HPDE6-E6E7 (cell line): ENCODE data around the gene HECTD2.
A peak's percentile ranks its signal among the peaks of the same experiment; 100 is the strongest.
"Not testable (repeated sequence)": the region's sequence is repeated elsewhere in the genome, so short reads cannot be mapped to it uniquely, and the experiment has no call there.

ENCODE experiments used
- DNase-seq: peaks from one replicate; pipeline ENCODE4 v3.0.0; 2011; ENCODE audit warnings: missing footprints; ENCODE audit errors: extremely low spot score

HECTD2 gene

DNA sequence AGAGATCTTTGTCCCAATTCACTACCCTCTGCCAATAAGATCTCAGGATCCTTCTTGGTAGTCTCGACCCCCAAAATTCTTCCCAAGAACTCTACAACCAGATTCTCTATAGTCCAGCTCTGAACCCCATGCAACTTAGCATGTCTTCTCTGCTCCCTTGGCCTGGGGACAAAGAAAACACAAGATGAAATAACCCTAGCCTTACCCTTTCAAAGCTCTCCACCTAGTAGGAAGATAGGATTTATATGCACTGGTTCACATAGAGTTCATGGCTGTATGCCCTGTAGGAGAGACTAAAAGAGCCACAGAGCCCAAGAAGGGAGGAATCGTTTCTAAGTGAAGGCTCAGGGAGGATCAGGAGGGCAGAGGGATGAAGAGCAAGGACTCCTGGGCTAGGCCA lies 126.6 kb downstream of the HECTD2 start:
- DNase-seq = no peak

DNA sequence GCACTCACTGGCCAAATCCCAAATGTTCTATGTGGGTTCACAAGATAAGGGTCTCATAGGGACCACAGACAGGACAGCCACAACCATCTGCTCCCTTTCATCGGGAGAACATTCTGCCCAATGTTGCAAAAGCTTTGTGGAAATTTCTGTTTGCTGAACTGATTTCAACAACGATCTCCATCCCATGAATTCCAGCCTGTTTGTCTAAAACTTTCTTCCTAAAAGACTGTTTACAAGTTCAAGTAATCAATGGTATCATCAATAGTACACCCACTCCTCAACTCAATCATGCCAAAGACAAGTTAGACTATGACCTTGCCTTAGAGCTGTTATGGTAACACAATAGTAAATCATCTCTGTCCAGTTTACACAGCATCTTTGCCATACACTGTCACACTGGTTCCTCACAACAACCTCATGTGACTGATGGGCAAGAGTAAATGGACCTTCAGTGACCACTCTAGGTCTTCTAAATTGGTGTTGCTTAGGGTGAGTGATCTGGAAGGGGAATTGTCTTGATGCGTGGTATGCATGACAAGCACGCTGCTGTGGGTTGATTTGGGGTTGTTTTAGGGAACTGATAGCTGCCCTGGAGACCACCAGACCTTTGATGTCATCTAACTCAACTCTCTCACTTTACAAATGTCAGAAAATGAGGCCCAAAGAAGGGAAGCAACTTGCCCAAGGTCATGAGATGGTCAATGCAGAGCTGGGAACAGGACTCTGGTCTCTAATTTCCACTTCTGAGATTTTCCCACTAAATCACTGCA lies 127.7 kb downstream of the HECTD2 start:
- DNase-seq = no peak

DNA sequence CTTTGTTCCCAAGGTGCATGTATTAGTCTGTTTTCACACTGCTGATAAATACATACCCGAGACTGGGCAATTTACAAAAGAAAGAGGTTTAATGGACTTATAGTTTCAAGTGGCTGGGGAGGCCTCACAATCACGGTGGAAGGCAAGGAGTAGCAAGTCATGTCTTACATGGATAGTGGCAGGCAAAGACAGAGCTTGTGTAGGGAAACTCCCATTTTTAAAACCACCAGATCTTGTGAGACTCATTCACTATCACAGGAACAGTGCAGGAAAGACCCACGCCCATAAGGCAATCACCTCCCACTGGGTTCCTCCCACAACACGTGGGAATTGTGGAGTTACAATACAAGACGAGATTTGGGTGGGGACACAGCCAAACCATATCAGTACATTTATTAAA lies 129.8 kb downstream of the HECTD2 start:
- no peak for DNase-seq

- DNase-seq = no peak
Measured at GRCh38 chr10:91540733-91541132, 130.6 kb downstream of the HECTD2 start.

DNA sequence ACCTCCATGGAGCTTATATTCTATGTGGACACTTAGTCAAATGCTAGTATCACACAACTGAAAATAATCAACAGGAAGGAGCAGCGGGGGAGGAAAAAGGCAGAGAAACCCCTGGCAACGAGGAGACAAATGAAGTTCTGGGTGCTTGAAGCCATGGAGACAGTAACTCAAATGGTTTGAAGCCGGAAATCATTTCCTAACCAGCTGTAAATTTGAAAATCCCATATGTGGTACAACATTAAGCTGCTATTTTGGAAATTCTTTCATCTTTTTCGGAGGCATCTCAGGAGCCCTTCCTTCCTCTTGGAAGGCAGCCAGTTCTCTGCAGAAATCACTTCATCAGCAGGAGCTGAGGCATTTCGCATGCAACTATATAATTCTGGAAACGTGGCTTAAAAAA lies 131.3 kb downstream of the HECTD2 start:
- no peak for DNase-seq

DNA sequence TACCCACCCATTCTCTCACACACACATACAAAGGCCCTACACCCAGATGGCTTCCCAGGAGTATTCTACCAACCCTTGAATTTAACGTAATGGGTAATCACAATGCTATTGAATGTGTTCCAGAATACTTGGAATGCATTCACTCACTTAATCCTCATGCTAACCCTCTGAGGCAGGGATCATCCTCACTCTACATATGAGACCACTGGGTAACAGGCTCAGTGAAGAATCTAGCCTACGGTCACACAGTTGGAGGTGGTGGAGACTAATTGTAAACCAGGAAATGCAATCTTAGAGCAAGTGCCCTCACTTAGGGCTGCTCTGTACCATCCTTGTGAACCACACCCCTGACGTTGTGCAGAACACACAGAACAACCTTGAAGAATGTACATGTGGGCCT lies 135.2 kb downstream of the HECTD2 start:
- DNase-seq = no peak

- no peak for DNase-seq
Measured at GRCh38 chr10:91545838-91546237, 135.7 kb downstream of the HECTD2 start.

- DNase-seq = no peak
Measured at GRCh38 chr10:91549262-91549661, 139.1 kb downstream of the HECTD2 start.

- DNase-seq = no peak
Measured at GRCh38 chr10:91550021-91550420, 139.9 kb downstream of the HECTD2 start.

GRCh38 chr10:91551856-91552255 lies 141.7 kb downstream of the HECTD2 start:
- DNase-seq = peak; percentile 26

- DNase-seq = no peak
Measured at GRCh38 chr10:91552274-91553095, 142.3 kb downstream of the HECTD2 start.

DNA sequence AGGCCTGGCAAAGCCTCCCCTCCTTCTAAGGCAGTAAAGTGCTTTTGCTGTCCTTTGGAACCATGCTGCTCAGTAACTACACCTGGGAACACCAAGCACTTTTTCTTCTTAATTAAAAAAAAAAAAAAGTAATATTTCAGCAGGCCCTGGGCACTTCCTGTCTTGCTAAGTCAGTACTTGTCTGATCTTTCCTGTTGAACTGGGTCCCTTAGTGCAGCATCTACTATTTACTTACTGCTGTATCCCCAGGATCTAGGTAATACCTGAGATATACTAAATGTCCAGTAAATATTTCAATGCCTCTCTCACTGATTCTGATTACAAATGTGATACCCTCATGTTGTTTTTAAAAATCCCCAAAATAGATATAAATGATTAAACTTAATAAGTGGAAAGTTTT lies 145.3 kb downstream of the HECTD2 start:
- peak; percentile 34 for DNase-seq

- DNase-seq = no peak
Measured at GRCh38 chr10:91556691-91557566, 146.8 kb downstream of the HECTD2 start.

DNA sequence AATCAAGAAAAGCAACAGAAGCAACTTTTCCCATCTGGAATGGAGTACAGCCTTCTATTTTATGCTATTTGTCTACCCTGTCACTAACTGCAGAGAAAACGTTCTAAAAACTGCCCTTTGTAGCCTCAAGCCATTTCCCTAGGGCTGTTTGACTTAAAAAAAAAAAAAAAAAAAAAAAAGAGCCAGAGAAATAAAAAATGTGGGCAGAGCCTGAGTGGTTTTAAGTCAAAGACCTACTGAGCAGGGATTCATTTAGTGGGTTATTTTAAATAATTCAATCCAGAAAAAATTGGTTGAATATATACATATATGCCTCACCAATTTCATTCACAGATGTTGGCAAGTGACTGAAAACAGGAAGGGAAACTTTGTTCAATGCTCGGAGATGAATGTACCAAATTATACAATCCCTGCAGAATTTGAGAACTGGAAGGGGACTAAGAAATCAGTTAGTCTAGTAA lies 147.5 kb downstream of the HECTD2 start:
- no peak for DNase-seq

DNA sequence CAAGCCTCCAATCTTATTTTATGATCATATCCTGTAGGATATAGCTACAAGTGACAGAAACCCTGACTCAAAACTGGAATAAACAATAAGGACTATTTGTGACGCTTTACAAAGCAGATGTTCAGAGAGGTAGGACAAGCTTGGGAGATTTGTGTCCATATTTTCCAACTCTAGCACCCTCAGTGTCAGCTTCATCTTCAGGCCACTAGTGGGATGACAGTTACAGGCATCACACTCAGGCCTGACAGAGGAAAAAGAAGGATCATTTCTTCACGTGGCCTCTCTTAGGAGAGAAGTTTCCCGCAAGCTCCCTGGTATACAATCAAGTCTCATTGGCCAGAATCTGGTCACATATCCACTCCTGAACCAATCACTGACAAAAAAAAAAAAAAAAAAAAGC lies 148.3 kb downstream of the HECTD2 start:
- DNase-seq = no peak

GRCh38 chr10:91559169-91559568 lies 149.0 kb downstream of the HECTD2 start:
- no peak for DNase-seq

DNA sequence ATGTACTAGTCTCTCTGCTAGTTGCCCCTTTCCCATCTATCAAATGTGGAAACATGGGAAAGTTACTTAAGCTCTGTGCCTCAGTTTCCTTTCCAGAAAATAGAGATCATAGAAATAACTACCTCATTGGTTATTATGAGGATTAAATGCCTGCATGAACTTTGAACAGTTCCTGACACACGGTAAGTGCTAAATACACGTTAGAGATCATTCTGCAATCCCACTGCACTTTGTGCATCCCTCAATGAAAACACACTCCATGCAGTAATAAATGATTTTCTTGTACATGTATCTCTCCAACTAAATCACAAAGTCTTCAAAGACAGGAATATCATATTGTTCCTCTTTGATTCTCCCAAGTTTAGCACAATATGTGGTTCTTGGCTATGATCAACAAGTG lies 149.6 kb downstream of the HECTD2 start:
- DNase-seq = no peak

DNA sequence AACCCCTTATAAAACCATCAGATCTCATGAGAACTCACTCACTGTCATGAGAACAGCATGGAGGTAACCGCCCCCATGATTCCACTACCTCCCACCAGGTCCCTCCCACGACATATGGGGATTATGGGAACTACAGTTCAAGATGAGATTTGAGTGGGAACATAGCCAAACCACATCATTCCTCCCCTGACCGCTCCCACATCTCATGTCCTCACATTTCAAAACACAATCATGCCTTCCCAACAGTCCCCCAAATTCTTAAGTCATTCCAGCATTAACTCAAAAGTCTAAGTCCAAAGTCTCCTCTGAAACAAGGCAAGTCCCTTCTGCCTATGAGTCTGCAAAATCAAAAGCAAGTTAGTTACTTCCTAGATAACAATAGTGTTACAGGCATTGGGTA lies 150.7 kb downstream of the HECTD2 start:
- DNase-seq = not testable (repeated sequence)

- no peak for DNase-seq
Measured at GRCh38 chr10:91562839-91563581, 152.9 kb downstream of the HECTD2 start.

DNA sequence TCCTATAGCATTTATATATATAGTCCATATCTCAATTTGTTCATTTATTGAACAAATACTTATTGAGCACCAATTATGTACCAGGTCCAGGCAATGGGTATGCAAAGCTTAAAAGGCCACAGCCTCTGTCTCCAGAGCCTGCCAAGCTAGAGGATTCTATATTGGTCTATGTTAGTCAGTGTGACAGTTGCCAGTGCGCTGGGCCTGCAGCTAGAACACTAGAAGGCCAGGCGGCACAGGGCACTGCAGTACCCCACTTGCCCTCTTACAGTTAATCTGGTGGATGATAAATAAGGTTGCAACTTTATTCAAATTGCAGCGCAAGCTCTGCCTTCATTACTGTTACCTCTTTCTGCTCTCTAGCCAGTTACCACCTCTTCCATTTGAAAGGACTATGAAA lies 153.9 kb downstream of the HECTD2 start:
- DNase-seq = no peak
